Omental fat pad (tissue), 4 donors: ENCODE data around the gene TEK. TPM values are rescaled to one million over a fixed set of nuclear protein-coding genes. Genes with fewer than 3 reads are reported as not detected.

Experiments used
- ATAC-seq: fragments of 150-250 bp; one replicate; pipeline ENCODE4 v1.9.1; 2016; ENCODE audit warnings: mild to moderate bottlenecking, moderate library complexity; ENCODE audit not compliant: low FRiP score
- DNase-seq: peaks from one replicate; pipeline ENCODE4 v3.0.0-alpha.2; 2019; ENCODE audit warnings: low spot score
- CTCF ChIP-seq, 3 donors: fragments of 450-650 bp; IDR thresholded peaks; one replicate each; pipeline ENCODE4 v1.5.1; 2016 to 2017; ENCODE audit warnings: antibody characterized with exemption in 3 of 3, mild to moderate bottlenecking in 3 of 3, moderate library complexity in 2 of 3
- total RNA-seq, 4 donors: library from RNA; depleted of rRNA; stranded (reverse); fragments of >200 nt; gene quantifications; one replicate each; pipeline ENCODE4 v1.1.0, GENCODE V29; 2016

Gene TEK
- total RNA-seq, 4 donors from 2014 or later, result 12.8 to 65.6 (median 28.4) TPM

GRCh38 chr9:27247756-27248155, 138.7 kb downstream of the TEK start:
- TF ChIP-seq CTCF (IDR thresholded peaks at IDR 0.05), result no peak
- no peak for DNase-seq
- ATAC-seq, result no peak

- ATAC-seq, result no peak
- no peak for DNase-seq
- TF ChIP-seq CTCF (IDR thresholded peaks at IDR 0.05), result no peak
These were observed 139.7 kb downstream of the TEK start for GRCh38 chr9:27248702-27249101.

GRCh38 chr9:27258662-27259061, 149.6 kb downstream of the TEK start:
- no peak for ATAC-seq

GRCh38 chr9:27260789-27261516, 151.9 kb downstream of the TEK start:
- TF ChIP-seq CTCF (IDR thresholded peaks at IDR 0.05), result no peak
- ATAC-seq (no peak), DNase-seq (no peak)

More at GRCh38 chr9:27258662-27259061, 149.6 kb downstream of the TEK start:
- TF ChIP-seq CTCF (IDR thresholded peaks at IDR 0.05), result no peak
- DNase-seq, result no peak

GRCh38 chr9:27261517-27262211, 152.6 kb downstream of the TEK start:
- ATAC-seq (no peak), DNase-seq (no peak)
- no peak for TF ChIP-seq CTCF (IDR thresholded peaks at IDR 0.05)

- ATAC-seq (no peak), DNase-seq (no peak)
- no peak for TF ChIP-seq CTCF (IDR thresholded peaks at IDR 0.05)
These were observed 163.1 kb downstream of the TEK start for GRCh38 chr9:27272103-27272502.

GRCh38 chr9:27273186-27273585, 164.2 kb downstream of the TEK start:
- no peak for DNase-seq
- no peak for TF ChIP-seq CTCF (IDR thresholded peaks at IDR 0.05)
- ATAC-seq, result no peak
